GM18505 (cell line): ENCODE results near the gene SYNE2.
"Not testable (repeated sequence)": the region's sequence is repeated elsewhere in the genome, so short reads cannot be mapped to it uniquely, and the experiment has no call there.

ENCODE experiments used
- ATAC-seq: cut with Tn5 transposase; IDR thresholded peaks from one replicate; pipeline ENCODE4 v1.9.1; 2021; ENCODE audit not compliant: unreplicated experiment
- POLR2A ChIP-seq: IDR thresholded peaks from 4 replicates; pipeline ENCODE4 v1.6.1; 2011; ENCODE audit warnings: borderline replicate concordance; ENCODE audit not compliant: insufficient read depth, insufficient read length; ENCODE audit errors: extremely low read depth

SYNE2 gene

GRCh38 chr14:63852817-63853731 is at the start of gene SYNE2:
SYNE2 (plus strand) TSS chr14:63853004; CDS start chr14:63909149, 56,145 bp downstream.
- TF ChIP-seq POLR2A, result peak; percentile 65
- ATAC-seq, result peak; percentile 80

- not testable (repeated sequence) for ATAC-seq
These were observed 49.5 kb upstream of the SYNE2 start for GRCh38 chr14:63803221-63803791.

GRCh38 chr14:63806064-63806463 is 46.7 kb upstream of the SYNE2 start:
- ATAC-seq, result not testable (repeated sequence)

GRCh38 chr14:63811692-63812091 is 41.1 kb upstream of the SYNE2 start:
- ATAC-seq, result not testable (repeated sequence)

- no peak for TF ChIP-seq POLR2A
- no peak for ATAC-seq
These were observed 19.1 kb upstream of the SYNE2 start for GRCh38 chr14:63833728-63834127.

- no peak for ATAC-seq
- TF ChIP-seq POLR2A, result no peak
These were observed 11.8 kb upstream of the SYNE2 start for GRCh38 chr14:63840981-63841380.

- ATAC-seq, result no peak
These were observed 9.0 kb upstream of the SYNE2 start for GRCh38 chr14:63843796-63844195.

GRCh38 chr14:63848890-63849289 is 3.9 kb upstream of the SYNE2 start:
- no peak for TF ChIP-seq POLR2A
- ATAC-seq, result no peak

More at GRCh38 chr14:63843796-63844195, 9.0 kb upstream of the SYNE2 start:
- no peak for TF ChIP-seq POLR2A

- TF ChIP-seq POLR2A, result no peak
- no peak for ATAC-seq
These were observed 460 bp upstream of the SYNE2 start for GRCh38 chr14:63852271-63852816.

- peak; percentile 26 for ATAC-seq
- no peak for TF ChIP-seq POLR2A
These were observed 1.1 kb downstream of the SYNE2 start for GRCh38 chr14:63853831-63854293.

- no peak for TF ChIP-seq POLR2A
- ATAC-seq, result no peak
These were observed 1.5 kb downstream of the SYNE2 start for GRCh38 chr14:63854330-63854729.

GRCh38 chr14:63855281-63855680 is 2.5 kb downstream of the SYNE2 start:
- TF ChIP-seq POLR2A, result no peak
- no peak for ATAC-seq

GRCh38 chr14:63857466-63858030 is 4.7 kb downstream of the SYNE2 start:
- no peak for ATAC-seq
- TF ChIP-seq POLR2A, result no peak

GRCh38 chr14:63860146-63860545 is 7.3 kb downstream of the SYNE2 start:
- ATAC-seq, result no peak
- TF ChIP-seq POLR2A, result no peak
